HEK293 (cell line): ENCODE results near the gene GRK3.

Source experiments
- CTCF ChIA-PET: fragments of 350-600 bp; formaldehyde crosslinking; extraction: SDS; loops from one replicate; lab custom pipeline; 2021; ENCODE audit warnings: antibody characterized with exemption; lab: Yijun Ruan, JAX
- POLR2A ChIA-PET: fragments of 300-600 bp; formaldehyde crosslinking; extraction: SDS; loops from one replicate; lab custom pipeline; 2020; ENCODE audit warnings: antibody characterized with exemption, inconsistent platforms; lab: Yijun Ruan, JAX
- H3K27ac ChIP-seq: fragments of 200-500 bp; sonication (Bioruptor generic); 2 replicates; pipeline ENCODE4 v1.5.1; 2014; ENCODE audit warnings: low read depth, low read length, control low read depth, inconsistent platforms; ENCODE audit errors: extremely low read depth
- H3K36me3 ChIP-seq, 2 experiments: fragments of 200-500 bp in 1 of 2; sonication (Bioruptor generic) in 1 of 2; 1 replicate in 1 of 2; 2 replicates in 1 of 2; pipeline ENCODE4 v1.5.1; 2014 to 2017; ENCODE audit warnings: inconsistent platforms in 2 of 2, low read length in 2 of 2; ENCODE audit not compliant: control insufficient read depth in 2 of 2, insufficient read depth in 1 of 2
- H3K4me1 ChIP-seq: fragments of 200-500 bp; sonication (Bioruptor generic); 2 replicates; pipeline ENCODE4 v1.5.1; 2014; ENCODE audit warnings: mild to moderate bottlenecking, low read length, inconsistent platforms; ENCODE audit not compliant: control insufficient read depth, insufficient read depth
- H3K4me3 ChIP-seq: 2 replicates; pipeline ENCODE4 v1.5.1; 2011; ENCODE audit warnings: low read depth, mild to moderate bottlenecking, control low read depth, low read length, moderate library complexity
- H3K9me3 ChIP-seq: fragments of 200-500 bp; sonication (Bioruptor generic); 2 replicates; pipeline ENCODE4 v1.5.1; 2014; ENCODE audit warnings: low read depth, low read length, inconsistent platforms; ENCODE audit not compliant: control insufficient read depth, insufficient read depth
- EGR2 ChIP-seq: fragments of 450-650 bp; formaldehyde crosslinking; IDR thresholded peaks from 2 replicates; pipeline ENCODE4 v1.5.1; 2016; ENCODE audit warnings: low read depth, missing biosample characterization, missing genetic modification characterization
- GLI2 ChIP-seq: fragments of 450-650 bp; formaldehyde crosslinking; IDR thresholded peaks from 2 replicates; pipeline ENCODE4; 2017; ENCODE audit warnings: missing biosample characterization, missing genetic modification characterization, low read depth, borderline replicate concordance
- GLI4 ChIP-seq: fragments of 450-650 bp; formaldehyde crosslinking; IDR thresholded peaks from 2 replicates; pipeline ENCODE4 v1.5.1; 2016; ENCODE audit warnings: missing biosample characterization, missing genetic modification characterization
- IKZF3 ChIP-seq: fragments of 450-650 bp; IDR thresholded peaks from 2 replicates; pipeline ENCODE4 v1.5.0; 2018; ENCODE audit warnings: missing biosample characterization, mild to moderate bottlenecking, missing genetic modification characterization, moderate library complexity
- KLF8 ChIP-seq: fragments of 450-650 bp; formaldehyde crosslinking; IDR thresholded peaks from 2 replicates; pipeline ENCODE4 v1.5.1; 2016; ENCODE audit warnings: missing biosample characterization, missing genetic modification characterization
- OSR2 ChIP-seq: fragments of 450-650 bp; formaldehyde crosslinking; IDR thresholded peaks from 2 replicates; pipeline ENCODE4 v1.5.1; 2016; ENCODE audit warnings: missing biosample characterization, missing genetic modification characterization
- ZBTB7A ChIP-seq: fragments of 450-650 bp; formaldehyde crosslinking; IDR thresholded peaks from 2 replicates; pipeline ENCODE4 v1.5.1; 2016; ENCODE audit warnings: low read depth, missing biosample characterization, missing genetic modification characterization
- ZFHX2 ChIP-seq: fragments of 450-650 bp; formaldehyde crosslinking; conservative IDR thresholded peaks from 2 replicates; pipeline ENCODE4 v1.5.1; 2016; ENCODE audit warnings: missing biosample characterization, missing genetic modification characterization
- ZNF132 ChIP-seq: fragments of 450-650 bp; formaldehyde crosslinking; IDR thresholded peaks from 2 replicates; pipeline ENCODE4 v1.5.1; 2017; ENCODE audit warnings: missing biosample characterization, missing genetic modification characterization, borderline replicate concordance
- ZNF146 ChIP-seq: fragments of 450-650 bp; formaldehyde crosslinking; IDR thresholded peaks from 2 replicates; pipeline ENCODE4 v1.5.1; 2016; ENCODE audit warnings: missing biosample characterization, missing genetic modification characterization
- ZNF2 ChIP-seq: fragments of 450-650 bp; formaldehyde crosslinking; IDR thresholded peaks from 2 replicates; pipeline ENCODE4 v1.5.1; 2016; ENCODE audit warnings: missing biosample characterization, missing genetic modification characterization
- ZNF221 ChIP-seq: fragments of 450-650 bp; formaldehyde crosslinking; IDR thresholded peaks from 2 replicates; pipeline ENCODE4 v1.5.1; 2017; ENCODE audit warnings: missing biosample characterization, missing genetic modification characterization, borderline replicate concordance
- ZNF24 ChIP-seq: fragments of 450-650 bp; formaldehyde crosslinking; IDR thresholded peaks from 2 replicates; pipeline ENCODE4 v1.5.1; 2016; ENCODE audit warnings: missing biosample characterization, missing genetic modification characterization
- ZNF501 ChIP-seq: fragments of 450-650 bp; formaldehyde crosslinking; IDR thresholded peaks from 2 replicates; pipeline ENCODE4 v1.5.1; 2016; ENCODE audit warnings: missing biosample characterization, missing genetic modification characterization
- ZNF639 ChIP-seq: fragments of 450-650 bp; formaldehyde crosslinking; IDR thresholded peaks from 2 replicates; pipeline ENCODE4 v1.5.1; 2016; ENCODE audit warnings: missing biosample characterization, missing genetic modification characterization
- ZSCAN23 ChIP-seq: fragments of 450-650 bp; formaldehyde crosslinking; IDR thresholded peaks from 2 replicates; pipeline ENCODE4 v1.5.1; 2016; ENCODE audit warnings: missing biosample characterization, missing genetic modification characterization
- ZSCAN5A ChIP-seq: fragments of 450-650 bp; formaldehyde crosslinking; IDR thresholded peaks from 2 replicates; pipeline ENCODE4 v1.5.1; 2016; ENCODE audit warnings: missing biosample characterization, missing genetic modification characterization
- TF ChIP-seq, protein P1 (sequence below): fragments of 450-650 bp; formaldehyde crosslinking; IDR thresholded peaks from 2 replicates; pipeline ENCODE4 v1.5.1; 2017; ENCODE audit warnings: missing biosample characterization, missing genetic modification characterization
- TF ChIP-seq, protein P2 (sequence below): fragments of 450-650 bp; formaldehyde crosslinking; IDR thresholded peaks from 2 replicates; pipeline ENCODE4 v1.5.1; 2016; ENCODE audit warnings: missing biosample characterization, missing genetic modification characterization

The GRK3 gene

GRCh38 chr22:25742918-25743708 is 178.6 kb downstream of the GRK3 start:
- Histone ChIP-seq H3K4me3 (no peak overlapping the region), H3K27ac (no peak overlapping the region), H3K4me1 (no peaks in the 10 kb centered on the region), H3K36me3 (no peaks in the 10 kb centered on the region)
- CTCF ChIA-PET, result interaction anchor here (1.3 kb wide), 1 partner anchor 30 kb away, joined by 4 read pairs; no protein-coding TSS in a partner anchor
- 0 out of 2 replicates have a peak, but pooled peaks have one; percentile 25 for TF ChIP-seq EGR2 (tag by site-specific recombination)
- no peak for TF ChIP-seq ZNF2 (tag by site-specific recombination)
- TF ChIP-seq, all 188 proteins: peak for 1
- no peaks in the 10 kb centered on the region for H3K9me3 ChIP-seq
- POLR2A ChIA-PET, result no interaction called here

DNA sequence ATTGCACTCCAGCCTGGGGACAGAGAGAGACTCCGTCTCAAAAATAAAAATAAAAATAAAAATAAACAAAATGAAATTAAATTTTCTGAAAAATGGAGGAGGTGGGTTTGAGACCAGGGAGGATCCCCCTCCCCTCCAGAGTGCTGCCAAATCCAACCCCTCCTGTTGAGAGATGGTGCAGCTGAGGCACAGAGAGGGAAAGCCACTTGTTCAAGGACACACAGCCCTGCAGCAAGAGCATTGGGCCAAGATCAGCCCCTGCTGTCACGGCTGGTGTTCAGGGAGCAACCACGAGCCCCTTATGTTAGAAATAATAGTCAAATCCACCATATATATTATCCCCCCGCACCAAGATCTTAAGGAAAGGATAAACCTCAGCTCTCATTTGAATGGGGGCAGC is 180.2 kb downstream of the GRK3 start:
- CTCF ChIA-PET, result interaction anchor here (2.1 kb wide), 1 partner anchor 28 kb away, joined by 7 read pairs; no protein-coding TSS in a partner anchor

DNA sequence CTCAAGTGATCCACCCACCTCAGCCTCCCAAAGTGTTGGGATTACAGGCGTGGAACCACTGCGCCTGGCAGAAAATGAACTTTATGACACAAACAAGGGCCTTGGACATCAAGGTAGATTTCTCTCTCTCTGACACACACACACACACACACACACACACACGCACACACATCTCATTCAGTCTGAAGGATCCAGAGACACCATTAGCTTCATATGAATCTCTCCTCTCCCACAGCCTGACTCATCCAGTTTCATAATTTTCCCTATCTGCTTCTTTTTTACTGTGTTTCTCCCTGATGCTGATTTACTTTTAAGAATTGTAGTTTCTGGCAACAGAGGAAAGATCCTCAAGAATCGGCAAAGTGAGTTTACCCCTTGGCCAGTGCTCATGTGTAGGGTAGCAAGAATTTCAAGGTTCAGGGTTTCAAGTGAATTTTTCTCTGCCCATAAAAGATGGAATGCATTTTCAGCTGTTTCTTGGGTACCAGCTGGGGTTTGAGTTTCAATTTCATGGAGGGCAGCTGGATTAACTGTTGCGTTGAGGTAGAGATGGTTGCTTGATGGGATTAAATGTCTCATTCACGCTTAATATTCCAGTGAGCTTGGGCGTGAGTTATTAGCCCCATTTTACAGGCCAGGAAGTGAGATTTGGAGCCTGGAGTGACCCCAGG is 181.0 kb downstream of the GRK3 start:
- no peaks in the 10 kb centered on the region for H3K36me3 ChIP-seq
- H3K27ac ChIP-seq, result no peak overlapping the region
- no peak overlapping the region for H3K4me3 ChIP-seq
- no peaks in the 10 kb centered on the region for H3K4me1 ChIP-seq
- H3K9me3 ChIP-seq, result no peaks in the 10 kb centered on the region
- POLR2A ChIA-PET, result no interaction called here
- CTCF ChIA-PET, result interaction anchor here (2.1 kb wide), 1 partner anchor 27 kb away, joined by 7 read pairs; no protein-coding TSS in a partner anchor
- TF ChIP-seq OSR2 (tag by site-specific recombination) (no peak), GLI4 (no peak), ZNF146 (tag by site-specific recombination) (no peak), ZNF132 (tag by site-specific recombination) (no peak), ZFHX2 (tag by site-specific recombination) (no peak), ZBTB7A (tag by site-specific recombination) (no peak), ZNF24 (tag by site-specific recombination) (no peak)
- TF ChIP-seq, protein P1, sequence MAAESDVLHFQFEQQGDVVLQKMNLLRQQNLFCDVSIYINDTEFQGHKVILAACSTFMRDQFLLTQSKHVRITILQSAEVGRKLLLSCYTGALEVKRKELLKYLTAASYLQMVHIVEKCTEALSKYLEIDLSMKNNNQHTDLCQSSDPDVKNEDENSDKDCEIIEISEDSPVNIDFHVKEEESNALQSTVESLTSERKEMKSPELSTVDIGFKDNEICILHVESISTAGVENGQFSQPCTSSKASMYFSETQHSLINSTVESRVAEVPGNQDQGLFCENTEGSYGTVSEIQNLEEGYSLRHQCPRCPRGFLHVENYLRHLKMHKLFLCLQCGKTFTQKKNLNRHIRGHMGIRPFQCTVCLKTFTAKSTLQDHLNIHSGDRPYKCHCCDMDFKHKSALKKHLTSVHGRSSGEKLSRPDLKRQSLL (tag by site-specific recombination), result no peak

More for the DNA sequence above, 180.2 kb downstream of the GRK3 start:
- TF ChIP-seq ZNF221 (tag by site-specific recombination), result no peak
- no peak for TF ChIP-seq ZFHX2 (tag by site-specific recombination)
- no peak for TF ChIP-seq IKZF3 (tag by site-specific recombination)
- TF ChIP-seq GLI2 (tag by site-specific recombination), result no peak
- no peak for TF ChIP-seq ZNF639 (tag by site-specific recombination)
- TF ChIP-seq ZNF146 (tag by site-specific recombination), result no peak
- TF ChIP-seq ZNF132 (tag by site-specific recombination), result no peak
- TF ChIP-seq, protein P2, sequence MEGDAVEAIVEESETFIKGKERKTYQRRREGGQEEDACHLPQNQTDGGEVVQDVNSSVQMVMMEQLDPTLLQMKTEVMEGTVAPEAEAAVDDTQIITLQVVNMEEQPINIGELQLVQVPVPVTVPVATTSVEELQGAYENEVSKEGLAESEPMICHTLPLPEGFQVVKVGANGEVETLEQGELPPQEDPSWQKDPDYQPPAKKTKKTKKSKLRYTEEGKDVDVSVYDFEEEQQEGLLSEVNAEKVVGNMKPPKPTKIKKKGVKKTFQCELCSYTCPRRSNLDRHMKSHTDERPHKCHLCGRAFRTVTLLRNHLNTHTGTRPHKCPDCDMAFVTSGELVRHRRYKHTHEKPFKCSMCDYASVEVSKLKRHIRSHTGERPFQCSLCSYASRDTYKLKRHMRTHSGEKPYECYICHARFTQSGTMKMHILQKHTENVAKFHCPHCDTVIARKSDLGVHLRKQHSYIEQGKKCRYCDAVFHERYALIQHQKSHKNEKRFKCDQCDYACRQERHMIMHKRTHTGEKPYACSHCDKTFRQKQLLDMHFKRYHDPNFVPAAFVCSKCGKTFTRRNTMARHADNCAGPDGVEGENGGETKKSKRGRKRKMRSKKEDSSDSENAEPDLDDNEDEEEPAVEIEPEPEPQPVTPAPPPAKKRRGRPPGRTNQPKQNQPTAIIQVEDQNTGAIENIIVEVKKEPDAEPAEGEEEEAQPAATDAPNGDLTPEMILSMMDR, result no peak
- no peak for TF ChIP-seq ZNF24 (tag by site-specific recombination)
- TF ChIP-seq KLF8 (tag by site-specific recombination), result no peak
- no peak for TF ChIP-seq ZSCAN5A
- no peak for TF ChIP-seq ZSCAN23 (tag by site-specific recombination)
- no peak for TF ChIP-seq ZNF501
- H3K4me1 ChIP-seq, result no peaks in the 10 kb centered on the region
- no peak overlapping the region for H3K27ac ChIP-seq
- H3K36me3 ChIP-seq, result no peaks in the 10 kb centered on the region
- H3K9me3 ChIP-seq, result no peaks in the 10 kb centered on the region
- H3K4me3 ChIP-seq, result no peak overlapping the region
- POLR2A ChIA-PET, result no interaction called here
